Stimulated activated naive CD4-positive, alpha-beta T cell treated with Interleukin-2 at 50 U/mL for 16 hours (primary cell): ENCODE measurements around the gene EXOC3L2.

ENCODE experiments used
- DNase-seq: peaks from one replicate; lab custom pipeline; 2025; lab: John Stamatoyannopoulos, UW

The EXOC3L2 gene

DNA sequence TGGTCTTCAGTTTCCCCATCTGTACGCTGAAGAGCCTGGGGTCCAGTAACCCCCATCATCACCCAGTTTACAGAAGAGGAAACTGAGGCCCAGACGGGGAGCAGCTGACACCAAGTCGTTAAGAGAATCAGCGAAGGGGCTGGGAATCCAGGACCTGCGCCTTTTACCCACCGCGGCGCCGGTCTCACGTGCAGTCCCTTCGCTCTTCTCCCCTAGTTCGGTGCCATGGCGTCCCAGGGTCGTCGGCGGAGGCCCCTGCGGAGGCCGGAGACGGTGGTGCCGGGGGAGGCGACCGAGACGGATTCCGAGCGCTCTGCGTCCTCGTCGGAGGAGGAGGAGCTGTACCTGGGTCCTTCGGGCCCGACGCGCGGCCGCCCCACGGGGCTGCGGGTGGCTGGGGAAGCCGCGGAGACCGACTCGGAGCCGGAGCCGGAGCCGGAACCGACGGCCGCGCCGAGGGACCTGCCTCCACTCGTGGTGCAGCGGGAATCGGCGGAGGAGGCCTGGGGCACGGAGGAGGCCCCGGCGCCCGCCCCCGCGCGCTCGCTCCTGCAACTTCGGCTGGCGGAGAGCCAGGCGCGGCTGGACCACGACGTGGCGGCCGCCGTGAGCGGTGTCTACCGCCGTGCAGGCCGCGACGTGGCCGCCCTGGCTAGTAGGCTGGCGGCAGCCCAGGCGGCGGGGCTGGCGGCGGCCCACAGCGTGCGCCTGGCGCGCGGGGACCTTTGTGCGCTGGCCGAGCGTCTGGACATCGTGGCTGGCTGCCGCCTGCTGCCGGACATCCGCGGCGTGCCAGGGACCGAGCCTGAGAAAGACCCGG is 65.9 kb downstream of the EXOC3L2 start:
- DNase-seq = peak; percentile 42

DNA sequence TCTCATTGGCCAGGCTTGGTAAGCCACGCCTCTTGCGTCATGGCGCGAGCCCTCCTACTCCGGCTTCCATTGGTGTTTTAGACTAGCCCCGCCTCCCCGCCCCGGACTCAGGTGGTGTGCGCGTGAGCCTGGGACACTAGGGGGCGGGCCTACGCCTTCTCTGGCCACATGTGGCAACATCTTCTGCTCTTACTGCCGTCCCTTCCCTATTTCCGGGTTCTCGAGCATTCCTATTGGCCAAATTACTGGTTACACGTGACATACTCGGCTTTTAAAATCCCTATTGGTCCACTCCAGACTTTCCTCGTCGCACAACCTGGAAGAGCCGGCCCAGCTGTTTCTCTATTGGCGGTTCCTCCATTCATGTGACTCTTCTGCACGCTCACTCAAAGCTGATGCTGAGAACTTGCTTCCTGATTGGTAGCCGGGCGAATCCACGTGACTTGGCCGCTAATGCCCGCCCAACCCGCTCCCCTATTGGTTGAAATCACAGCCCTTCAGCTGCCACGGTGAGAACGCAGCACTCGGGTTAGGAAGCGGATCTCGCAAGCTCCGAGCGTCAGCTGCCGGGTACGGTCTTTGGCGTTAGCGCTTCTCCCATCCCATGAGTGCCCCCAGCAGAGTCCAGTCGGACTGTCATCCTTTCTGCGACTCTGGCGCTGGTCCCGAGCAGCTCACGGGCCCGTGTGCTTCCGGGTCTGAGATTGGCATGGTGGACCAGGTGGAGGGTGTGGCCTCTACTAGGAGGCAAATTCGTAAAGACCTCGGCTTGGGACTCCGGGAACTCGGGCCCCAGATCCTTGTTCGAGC is 66.7 kb downstream of the EXOC3L2 start, which contains the start of gene BLOC1S3:
Gene BLOC1S3 (plus strand): TSS at position 523 of the 810 bp plus-strand sequence. CDS start 513 bp downstream, outside the sequence.
- DNase-seq = peak; percentile 100

DNA sequence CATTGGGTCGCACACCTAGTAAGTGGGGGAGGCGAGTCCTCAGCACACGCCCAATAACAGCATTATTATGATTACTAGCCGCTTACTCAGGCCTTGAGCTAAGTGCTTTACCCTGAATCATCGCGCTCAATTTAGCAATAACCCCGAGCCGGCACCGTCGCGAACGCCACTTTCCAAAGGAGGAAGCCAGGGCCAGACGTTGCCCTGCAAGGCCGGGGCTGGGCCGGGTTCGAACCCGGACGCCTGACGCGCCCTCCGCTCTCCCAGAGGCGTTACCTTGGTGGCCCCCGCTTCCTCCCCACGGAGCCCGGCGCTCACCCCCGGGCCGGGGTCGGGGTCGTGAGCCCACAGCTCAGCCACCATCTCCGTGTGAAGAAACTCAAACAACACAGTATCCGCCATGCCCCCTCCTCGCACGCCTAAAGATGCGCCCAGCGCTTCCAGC is 67.4 kb downstream of the EXOC3L2 start, which contains the start of gene TRAPPC6A:
Gene TRAPPC6A (minus strand): TSS at position 421 of the 445 bp plus-strand sequence. CDS start 19 bp downstream, at position 402.
- no peak for DNase-seq

DNA sequence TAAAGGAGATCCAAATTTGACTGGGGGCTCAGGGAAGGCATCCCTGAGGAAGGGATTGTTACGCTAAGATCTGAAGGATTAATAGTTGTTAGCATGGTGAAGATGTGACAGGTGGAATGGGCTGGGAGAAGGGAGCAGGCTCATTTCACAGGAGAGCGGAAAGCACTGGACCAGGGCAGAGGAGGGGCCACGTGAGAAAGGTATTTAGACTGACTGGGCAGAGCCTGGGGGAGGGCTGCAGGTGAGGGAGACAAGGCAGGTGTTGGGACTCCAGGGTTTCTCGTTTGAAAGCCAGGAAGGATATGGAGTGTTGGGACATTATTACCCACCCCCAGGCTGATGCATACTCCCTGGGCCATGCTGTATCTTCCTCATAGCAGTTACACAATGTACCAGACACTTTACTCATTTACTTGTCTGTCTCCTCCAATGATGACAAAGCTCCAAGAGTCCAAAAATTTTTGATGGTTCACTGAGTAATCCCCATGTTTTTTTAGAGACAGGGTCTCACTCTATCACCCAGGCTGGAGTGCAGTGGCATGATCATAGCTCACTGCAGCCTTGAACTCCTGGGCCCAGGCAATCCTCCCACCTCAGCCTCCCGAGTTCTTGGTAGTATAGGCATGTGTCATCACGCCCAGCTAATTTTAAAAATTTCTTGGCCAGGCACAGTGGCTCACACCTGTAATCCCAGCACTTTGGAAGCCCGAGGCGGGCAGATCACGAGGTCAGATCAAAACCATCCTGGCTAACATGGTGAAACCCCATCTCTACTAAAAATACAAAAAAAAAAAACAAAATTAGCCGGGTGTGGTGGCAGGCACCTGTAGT is 69.5 kb downstream of the EXOC3L2 start:
- no peak for DNase-seq

DNA sequence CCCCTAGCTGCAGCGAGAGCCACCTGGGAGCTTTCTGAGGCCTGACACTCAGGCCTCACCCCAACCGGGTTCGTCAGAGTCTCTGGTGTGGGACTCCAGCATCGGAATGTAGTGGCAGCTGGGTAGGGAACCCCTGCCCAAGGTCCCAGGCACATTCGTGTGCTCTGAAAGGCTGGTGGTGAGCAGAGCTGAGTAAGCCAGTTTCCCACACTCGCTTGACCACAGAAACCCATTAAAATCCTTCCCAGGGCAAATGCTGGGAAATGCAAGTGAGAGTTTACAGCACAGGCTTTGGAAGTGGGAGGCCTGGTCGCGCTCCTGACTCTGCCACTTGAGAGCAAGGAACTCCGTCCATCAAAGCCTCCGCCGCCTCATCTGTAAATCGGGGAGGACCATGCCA is 71.4 kb downstream of the EXOC3L2 start:
- DNase-seq = no peak

DNA sequence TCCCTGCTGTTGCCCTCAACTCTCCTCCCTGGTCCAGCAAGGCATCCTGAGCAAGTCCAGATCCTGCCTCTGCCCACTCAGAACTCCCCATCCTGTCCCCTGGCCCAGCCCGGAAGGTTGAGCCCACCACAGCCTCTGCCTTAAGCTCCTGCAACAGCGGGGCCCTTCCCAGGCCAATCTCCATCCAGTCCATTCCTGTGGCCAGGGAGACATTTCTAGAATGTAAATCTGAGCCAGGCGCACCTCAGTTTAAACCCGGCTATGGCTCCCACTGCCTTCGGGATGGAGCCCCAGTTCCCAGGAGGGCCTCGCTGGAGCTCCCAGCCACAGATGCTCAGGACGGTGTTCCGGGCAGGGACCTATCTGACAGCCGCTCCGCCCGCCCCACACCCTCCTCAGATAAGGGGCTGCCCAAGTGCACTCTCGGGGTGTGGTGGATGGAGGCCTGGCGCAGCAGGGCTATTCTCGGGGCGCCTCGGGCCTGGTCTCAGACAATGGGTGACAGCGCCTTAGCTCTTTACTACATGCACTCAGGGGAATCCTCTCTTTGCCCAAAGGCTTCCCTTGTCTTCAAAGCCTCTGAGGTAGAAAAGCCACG is 72.5 kb downstream of the EXOC3L2 start:
- DNase-seq = no peak

DNA sequence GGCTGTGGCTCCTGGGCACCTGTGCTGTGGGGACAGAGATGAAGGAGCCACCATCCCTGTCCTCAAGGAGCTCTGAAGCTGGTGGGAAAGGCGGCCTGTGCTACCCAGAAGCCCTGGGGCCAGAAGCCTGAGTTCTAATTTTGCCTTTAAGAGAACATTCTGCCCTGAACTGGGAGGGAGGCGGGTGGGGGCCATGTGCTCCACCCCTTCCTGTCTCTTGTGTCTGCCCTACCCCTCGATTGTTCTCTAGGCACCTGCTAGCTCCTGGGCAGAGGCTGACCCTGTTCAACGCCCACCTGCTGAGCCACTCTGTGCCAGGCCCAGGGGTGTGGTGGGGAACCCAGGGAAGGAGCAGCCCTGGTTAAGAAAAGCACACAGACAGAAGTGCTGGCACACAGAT is 73.0 kb downstream of the EXOC3L2 start:
- DNase-seq = no peak

DNA sequence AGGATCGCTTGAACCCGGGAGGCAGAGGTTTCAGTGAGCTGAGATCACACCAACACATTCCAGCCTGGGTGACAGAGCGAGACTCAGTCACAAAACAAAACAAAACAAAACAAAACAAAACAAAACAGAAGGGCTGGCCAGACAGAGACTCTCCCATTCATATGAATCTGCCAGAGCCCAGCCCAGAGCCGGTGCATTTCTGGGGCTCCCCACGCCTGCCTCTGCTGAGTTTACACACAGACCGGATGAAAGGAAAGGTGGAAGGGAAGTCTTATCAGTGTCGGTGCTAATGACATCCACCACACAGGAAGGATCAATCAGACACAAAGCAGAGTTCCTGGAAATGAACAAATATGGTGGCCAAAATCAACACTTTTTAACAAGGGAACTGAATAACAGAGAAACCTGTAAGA is 74.0 kb downstream of the EXOC3L2 start:
- DNase-seq = peak; percentile 25

DNA sequence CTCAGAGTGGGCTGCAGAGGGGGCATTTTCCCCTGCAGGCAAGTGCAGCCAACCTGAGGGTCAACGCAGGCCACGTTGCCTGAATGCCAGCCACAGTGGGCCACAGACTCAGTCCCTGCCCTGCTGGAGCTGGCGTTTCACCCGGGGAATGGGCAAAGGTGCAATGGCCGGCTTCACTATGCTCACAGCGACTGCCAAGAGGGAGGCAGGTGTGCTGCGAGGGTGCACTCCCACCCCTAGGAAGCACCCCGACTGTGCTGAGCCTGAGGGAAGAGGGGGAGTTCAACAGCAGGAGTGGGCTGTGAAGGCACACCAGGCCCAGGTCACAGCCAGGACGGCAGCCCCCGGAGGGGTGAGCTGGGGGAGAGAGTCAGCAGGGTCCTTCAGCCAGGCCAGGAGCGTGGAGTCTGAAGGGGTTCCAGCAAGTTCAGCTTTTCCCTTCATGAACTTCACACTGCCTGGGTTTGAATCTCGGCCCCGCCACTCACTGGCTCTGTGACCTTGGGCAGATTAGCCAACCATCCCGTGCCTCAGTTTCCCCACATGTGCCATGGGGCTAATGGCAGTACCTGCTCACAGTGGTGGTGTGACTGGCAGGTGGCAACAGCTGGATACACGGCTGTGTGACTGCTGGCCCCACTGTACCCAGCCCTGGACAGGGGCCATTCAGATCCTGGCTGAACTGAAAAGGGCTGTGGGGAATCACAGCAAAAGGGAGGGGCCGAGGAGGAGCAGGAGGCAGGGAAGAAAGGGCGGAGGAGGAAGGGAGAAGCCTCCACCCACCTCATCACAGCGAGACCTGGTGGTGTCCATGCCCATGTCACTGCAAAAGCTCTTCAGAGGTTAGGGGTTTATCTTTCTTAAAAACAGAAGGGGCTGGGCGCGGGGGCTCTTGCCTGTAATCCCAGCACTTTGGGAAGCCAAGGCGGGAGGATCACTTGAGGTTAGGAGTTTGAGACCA is 74.8 kb downstream of the EXOC3L2 start:
- no peak for DNase-seq

DNA sequence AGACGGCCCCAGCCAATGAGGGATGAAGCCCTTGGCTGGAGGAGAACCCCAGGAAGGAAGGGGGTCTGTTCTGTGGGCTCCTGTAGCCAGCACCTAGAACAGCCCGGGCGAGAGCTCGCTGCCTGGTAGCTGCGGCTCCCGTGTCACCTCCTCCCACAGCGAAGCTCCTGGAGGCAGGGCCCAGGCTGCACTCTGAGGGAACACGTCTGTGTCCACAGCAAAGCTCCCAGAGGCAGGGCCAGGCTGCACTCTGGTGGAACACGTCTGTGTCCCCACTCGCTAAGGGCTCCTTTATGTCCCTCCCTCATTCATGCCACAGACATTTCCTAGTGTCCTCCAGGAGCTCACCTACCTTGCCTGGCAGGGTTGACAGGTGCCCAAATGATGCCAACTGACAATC is 75.6 kb downstream of the EXOC3L2 start:
- no peak for DNase-seq

DNA sequence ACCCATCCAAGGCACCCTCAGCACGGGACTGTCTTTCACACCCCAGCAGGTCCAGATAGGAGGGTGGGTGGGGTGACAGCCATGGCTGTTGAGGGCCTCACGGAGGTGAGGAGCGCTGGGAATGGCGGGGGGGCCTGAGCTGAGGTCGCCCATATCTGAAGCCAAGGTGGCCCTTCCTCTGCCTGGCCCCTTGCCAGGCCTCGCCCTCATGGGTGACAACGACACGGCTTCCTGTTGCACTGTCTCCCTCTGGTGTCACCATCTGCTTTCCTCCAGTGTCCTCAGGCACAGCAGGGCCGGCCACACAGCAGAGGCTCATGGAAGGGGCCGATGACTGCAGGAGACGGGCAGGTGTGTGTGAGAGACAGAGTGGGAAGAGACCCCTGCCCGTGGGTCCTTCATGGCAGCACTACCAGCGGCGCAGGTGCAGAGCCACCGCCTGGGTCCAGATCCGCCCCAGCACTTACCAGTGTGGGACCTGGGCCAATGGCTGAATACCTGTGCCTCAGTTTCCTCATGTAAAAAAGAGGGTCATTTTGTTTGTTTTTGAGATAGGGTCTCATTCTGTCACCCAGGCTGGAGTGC is 76.3 kb downstream of the EXOC3L2 start:
- no peak for DNase-seq

DNA sequence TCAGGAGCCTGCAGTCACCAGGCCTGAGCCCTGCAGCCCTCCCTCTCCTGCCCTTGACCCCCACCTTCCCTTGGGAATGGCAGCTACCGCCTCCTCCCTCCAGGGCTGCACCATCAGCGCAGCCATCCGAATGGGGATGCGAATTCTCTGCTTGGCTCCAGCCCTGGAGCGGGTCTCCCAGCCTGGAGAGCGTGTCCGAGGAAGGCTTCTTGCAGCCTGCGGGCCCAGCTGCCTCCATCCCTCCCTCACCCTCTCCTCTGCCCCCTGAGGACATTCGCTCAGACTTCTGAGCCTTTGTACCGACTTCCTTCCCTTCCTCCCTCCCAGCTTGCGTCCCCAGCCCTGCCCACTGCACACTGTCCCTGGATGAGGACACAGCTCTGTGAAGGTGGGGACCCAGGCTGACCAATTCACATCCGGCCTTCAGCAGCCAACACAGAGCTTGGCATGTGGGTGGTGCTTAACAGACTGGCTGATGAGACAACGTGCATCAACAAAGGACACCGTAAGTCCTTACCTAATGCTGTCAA is 78.4 kb downstream of the EXOC3L2 start:
- no peak for DNase-seq

DNA sequence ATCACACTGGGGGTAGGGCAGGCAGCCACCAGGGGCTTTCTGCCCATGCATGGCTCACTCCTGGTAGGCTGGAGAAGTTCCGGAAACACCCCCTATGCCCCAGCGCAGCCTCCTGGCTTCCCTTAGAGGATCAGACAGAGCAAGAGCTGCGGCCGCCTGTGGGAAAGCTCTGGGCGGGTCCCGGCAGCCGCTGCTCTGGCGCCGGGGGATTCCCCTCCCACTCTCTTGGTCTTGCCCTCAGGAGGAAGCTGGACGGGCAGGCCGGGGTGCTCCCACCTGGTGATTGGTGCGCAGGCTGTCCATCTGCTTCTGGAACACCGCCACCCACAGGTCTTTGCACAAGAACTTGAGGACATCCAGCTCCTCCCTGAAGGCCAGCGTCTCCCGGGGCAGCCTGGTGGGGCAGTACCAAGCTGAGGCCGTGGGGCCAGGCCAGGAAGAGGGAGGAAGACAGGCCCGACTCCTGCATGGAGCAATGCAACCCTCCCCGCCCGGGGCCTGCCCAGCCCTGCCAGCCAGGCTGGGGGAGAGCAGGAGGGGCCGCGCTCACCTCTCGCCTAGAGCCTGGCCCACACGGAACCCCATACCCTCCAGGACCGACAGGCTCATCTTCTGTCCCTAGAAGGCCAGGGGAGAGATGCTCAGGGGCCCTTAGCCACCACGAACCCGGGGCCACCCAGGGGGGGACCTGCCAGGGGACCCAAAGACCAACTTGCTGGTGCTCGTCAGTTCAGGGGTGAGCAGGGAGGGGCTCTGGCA is 80.5 kb downstream of the EXOC3L2 start:
- DNase-seq = peak; percentile 59

DNA sequence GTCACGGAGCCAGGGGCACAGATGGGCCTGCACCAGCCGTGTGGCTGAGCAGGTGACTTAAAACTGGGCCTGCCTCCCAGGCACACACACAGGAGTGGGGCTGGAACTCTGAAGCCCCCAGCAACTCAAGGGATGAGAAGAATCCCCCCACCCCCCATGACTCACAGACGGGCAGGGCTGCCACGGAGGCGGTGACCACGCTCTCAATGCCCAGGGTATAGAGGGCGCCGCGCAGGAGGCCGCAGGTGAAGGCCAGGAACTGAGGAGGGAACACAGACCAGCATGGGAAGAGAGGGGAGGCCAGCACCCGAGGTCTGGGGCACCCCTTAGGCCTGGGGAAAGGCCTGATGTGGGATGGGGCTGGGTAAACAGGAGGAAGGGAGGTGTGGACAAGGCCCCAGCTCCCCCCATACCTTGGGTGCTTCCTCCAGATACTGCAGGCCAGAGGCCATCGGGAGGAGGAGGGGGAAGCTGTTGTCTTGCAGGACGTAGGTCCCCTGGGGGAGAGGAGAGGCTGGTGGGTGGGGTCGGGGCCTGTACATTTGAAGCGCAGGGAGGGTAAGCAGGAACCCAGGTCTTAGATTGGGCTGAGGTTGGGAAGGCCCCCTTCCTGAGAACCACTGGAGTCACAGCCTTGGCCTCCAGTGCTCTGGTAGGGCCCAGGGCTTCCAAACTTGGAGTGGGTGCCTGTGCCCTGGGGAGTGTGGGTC is 81.3 kb downstream of the EXOC3L2 start:
- DNase-seq = no peak

DNA sequence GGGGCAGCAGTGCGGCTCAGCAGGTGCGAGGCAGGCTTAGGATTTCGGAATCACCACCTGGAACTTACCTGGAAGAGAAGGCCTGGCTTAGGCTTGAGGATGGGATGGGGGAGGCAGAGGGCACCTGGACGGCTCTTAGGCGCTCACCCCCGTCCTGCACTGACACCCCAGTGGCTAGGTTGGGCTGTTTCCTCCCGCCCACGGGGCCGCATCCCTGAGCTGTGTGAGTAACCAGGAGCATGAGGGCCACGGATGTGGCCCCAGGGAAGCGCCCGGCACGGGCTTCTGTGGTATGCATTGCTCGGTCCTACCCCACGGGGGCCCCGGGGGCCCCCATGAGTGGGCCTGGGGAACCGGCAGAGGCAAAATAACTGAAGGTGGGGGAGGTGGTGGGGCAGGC is 82.1 kb downstream of the EXOC3L2 start:
- no peak for DNase-seq

DNA sequence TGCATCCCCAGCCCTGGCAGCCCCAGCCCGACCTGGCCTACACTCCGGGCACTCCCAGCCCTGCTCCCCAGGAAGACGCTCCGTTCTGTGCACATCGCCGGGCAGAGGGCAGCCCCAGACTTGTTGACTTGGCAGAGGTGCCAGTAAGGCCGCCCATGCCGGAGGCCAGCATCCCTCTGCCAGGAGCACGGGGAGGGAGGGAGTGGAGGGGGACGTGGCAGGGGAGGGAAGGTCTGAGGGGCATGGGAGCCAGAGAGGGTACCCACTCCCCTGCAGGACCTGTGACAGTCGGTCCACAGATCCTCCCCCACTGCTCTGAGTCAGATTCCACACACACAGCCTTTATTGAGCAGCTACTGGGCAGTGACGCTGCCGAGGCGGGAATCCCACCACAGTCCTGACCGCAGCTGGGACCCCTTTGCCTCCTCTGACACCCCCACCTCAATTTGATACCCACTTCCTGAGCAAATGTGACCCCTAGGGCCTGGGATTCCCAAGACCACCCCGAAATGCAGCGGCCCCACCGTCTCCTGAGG is 82.5 kb downstream of the EXOC3L2 start:
- no peak for DNase-seq
